Measurements from ENCODE around the gene CATSPERD.

The CATSPERD gene

DNA sequence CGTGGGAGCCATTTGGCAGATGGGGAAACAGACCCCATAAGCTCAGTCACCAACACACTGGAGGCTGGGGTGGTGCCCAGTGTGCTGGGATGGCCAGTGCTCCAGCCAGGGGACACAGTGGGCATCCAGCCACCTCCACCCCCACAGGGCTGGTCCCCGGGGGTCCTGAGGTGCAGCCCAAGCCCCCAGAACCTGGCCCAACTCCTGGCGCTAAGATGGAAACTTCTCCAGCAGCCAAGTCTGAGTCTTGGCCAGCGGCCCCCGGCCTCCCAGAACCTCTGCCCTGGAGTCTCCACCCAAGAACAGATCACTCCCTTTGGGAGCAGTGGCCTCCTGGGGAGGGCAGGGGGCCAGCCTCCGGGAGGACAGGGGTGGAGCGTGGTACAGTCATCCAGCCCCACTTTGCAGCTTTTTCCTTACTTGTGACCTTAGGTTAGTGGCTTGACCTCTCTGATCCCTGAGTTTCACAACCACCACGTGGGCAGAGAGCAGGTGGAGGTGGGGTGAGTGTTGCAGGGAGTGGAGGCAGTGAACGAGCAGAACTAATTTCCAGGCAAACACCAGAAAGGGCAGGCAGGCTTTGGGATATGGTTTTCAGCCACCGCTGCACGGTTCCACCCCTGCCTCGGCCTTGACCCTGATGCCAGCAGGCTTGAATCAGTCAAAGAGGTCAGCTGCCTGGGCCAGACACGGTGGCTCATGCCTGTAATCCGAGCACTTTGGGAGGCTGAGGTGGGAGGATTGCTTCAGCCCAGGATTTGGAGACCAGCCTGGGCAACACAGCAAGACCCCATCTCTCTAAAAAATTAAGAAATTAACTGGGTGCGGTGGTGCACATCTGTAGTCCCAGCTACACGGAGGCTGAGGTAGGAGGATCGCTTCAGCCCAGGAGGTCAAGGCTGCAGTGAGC, 80.2 kb downstream of the CATSPERD start:
- no peak for TF ChIP-seq CTCF (IDR thresholded peaks at IDR 0.05)
- Histone ChIP-seq H3K4me3 (ENCODE audit: low read depth in 1 of 2, low read length in 1 of 2) (no peak overlapping the region), H3K27ac (no peak overlapping the region), H3K36me3 (no peaks in the 10 kb centered on the region), H3K9me3 (no peaks in the 10 kb centered on the region), H3K27me3 (peaks cover 78% of the 10 kb centered on the region), H3K4me1 (ENCODE audit: control insufficient read depth in 1 of 2, insufficient read depth in 1 of 2, low read depth in 1 of 2, low read length in 1 of 2) (peaks cover 15 to 17% of the 10 kb centered on the region in 2 experiments)

DNA sequence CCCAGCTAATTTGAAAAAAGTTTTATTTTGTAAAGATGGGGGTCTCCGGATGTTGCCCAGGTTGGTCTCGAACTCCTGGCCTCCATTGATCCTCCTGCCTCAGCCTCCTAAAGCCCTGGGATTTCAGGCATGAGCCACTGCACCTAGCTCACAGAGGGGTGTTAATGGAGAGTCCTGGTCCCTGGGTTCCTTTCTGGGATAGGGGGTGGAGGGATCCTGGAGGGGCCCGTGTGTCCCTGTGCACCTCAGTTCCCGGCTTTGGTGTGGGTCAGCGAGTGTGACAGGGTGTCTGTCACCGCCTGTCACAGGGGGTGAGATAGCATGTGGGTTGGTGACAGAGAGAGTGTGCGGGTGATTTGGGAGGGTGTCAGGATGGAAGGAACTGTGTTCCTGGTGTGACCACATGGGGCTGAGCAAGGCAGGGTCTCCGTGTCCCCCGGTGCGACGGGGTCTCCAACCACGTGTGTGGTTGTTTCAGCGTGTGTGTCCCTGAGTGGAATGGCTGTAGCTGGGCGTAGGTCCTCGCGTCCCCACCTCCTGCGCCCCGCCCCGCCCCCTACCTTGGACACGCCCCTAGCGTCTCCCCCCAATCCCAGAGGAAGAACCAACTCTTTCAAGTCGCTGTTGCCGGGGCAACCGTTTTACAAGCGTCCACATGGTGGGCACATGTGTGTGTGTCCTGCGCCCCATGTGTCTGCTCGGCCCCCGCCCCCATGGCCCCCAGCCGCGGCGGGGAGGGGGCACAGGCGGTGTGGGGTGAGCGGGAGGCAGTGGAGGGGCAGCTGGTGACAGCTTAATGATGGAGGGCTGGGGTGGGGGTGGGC, 81.6 kb downstream of the CATSPERD start:
- Histone ChIP-seq H3K36me3 (no peaks in the 10 kb centered on the region), H3K9me3 (no peaks in the 10 kb centered on the region), H3K4me3 (ENCODE audit: low read depth in 1 of 2, low read length in 1 of 2) (no peak overlapping the region), H3K27ac (no peak overlapping the region), H3K27me3 (peaks cover 92% of the 10 kb centered on the region), H3K4me1 (ENCODE audit: control insufficient read depth in 1 of 2, insufficient read depth in 1 of 2, low read depth in 1 of 2, low read length in 1 of 2) (peaks cover 15 to 20% of the 10 kb centered on the region in 2 experiments)
- TF ChIP-seq CTCF (IDR thresholded peaks at IDR 0.05), result no peak

DNA sequence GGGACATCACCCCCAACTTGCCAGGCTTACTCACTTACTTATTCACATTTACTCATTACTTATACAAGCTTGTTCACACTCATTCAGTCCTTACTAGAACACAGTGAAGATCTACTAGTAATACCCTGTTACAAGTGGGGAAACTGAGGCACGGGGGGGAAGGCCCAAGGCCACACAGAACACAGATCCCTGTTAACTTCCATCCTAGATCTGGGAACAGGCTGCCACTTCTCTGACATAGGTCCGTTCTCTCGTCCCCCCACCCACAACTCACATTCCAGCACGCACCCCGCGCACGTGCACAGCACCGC, 83.0 kb downstream of the CATSPERD start:
- H3K4me3 ChIP-seq (ENCODE audit: low read depth in 1 of 2, low read length in 1 of 2), result peak overlapping the region; percentile 51 to 59
- no peaks in the 10 kb centered on the region for H3K36me3 ChIP-seq
- no peaks in the 10 kb centered on the region for H3K9me3 ChIP-seq
- H3K27ac ChIP-seq, result no peak overlapping the region
- H3K4me1 ChIP-seq (ENCODE audit: control insufficient read depth in 1 of 2, insufficient read depth in 1 of 2, low read depth in 1 of 2, low read length in 1 of 2), result peaks cover 15 to 23% of the 10 kb centered on the region in 2 experiments
- TF ChIP-seq CTCF (IDR thresholded peaks at IDR 0.05), result no peak
- peaks cover 89% of the 10 kb centered on the region for H3K27me3 ChIP-seq

GRCh38 chr19:5803752-5804515, 83.5 kb downstream of the CATSPERD start:
- peak overlapping the region; percentile 51 to 59 for H3K4me3 ChIP-seq (ENCODE audit: low read depth in 1 of 2, low read length in 1 of 2)
- peak; percentile 73 for TF ChIP-seq CTCF (IDR thresholded peaks at IDR 0.05)
- H3K4me1 ChIP-seq (ENCODE audit: control insufficient read depth in 1 of 2, insufficient read depth in 1 of 2, low read depth in 1 of 2, low read length in 1 of 2), result peaks cover 15 to 29% of the 10 kb centered on the region in 2 experiments
- no peaks in the 10 kb centered on the region for H3K9me3 ChIP-seq
- peaks cover 83% of the 10 kb centered on the region for H3K27me3 ChIP-seq
- H3K27ac ChIP-seq, result no peak overlapping the region
- no peaks in the 10 kb centered on the region for H3K36me3 ChIP-seq

All from neutrophil (primary cell).